GM13976 (cell line): ENCODE measurements around the gene FABP1.

Source experiments
- DNase-seq: peaks from one replicate; pipeline ENCODE4 v3.0.0; 2012; ENCODE audit warnings: low spot score
- CTCF ChIP-seq: IDR thresholded peaks from 2 replicates; pipeline ENCODE4 v1.5.1; 2012; ENCODE audit warnings: borderline replicate concordance, mild to moderate bottlenecking; ENCODE audit not compliant: insufficient read depth; ENCODE audit errors: extremely low read depth, missing control alignments, control extremely low read depth
- in situ Hi-C: fragments of 300-500 bp; cut with MboI; formaldehyde crosslinking; loops from one replicate; pipeline ENCODE4 v1.12.0; 2022; ENCODE audit warnings: low sequenced_read_pairs, mixed read lengths, inconsistent platforms; ENCODE audit not compliant: unreplicated experiment

FABP1 gene

GRCh38 chr2:88095022-88095421 is 32.8 kb downstream of the FABP1 start:
- DNase-seq = no peak
- in situ Hi-C loops = no loop called here
- no peak for TF ChIP-seq CTCF

GRCh38 chr2:88092773-88093172 is 35.1 kb downstream of the FABP1 start:
- DNase-seq = no peak
- in situ Hi-C loops = no loop called here
- TF ChIP-seq CTCF = no peak

DNA sequence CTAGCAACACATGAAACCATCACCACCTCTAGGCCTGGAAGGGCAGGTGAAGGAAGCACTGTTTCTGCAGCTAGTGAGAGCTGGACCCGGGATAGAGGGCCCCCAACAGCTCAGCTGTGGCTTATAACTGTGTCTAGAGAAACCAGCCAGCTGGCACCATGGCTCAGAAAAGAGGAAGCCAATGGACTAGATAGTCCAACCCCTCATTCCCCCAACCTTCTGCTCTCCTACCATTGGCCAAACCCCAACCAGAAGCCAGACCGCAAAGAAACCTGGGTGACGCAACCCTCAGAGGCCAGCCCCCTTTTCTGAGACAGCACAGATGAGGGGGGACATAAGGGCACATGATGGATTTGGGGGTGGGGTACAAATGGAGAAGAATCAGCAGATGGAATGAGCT is 35.9 kb downstream of the FABP1 start:
- no peak for TF ChIP-seq CTCF
- in situ Hi-C loops = no loop called here
- DNase-seq = no peak

DNA sequence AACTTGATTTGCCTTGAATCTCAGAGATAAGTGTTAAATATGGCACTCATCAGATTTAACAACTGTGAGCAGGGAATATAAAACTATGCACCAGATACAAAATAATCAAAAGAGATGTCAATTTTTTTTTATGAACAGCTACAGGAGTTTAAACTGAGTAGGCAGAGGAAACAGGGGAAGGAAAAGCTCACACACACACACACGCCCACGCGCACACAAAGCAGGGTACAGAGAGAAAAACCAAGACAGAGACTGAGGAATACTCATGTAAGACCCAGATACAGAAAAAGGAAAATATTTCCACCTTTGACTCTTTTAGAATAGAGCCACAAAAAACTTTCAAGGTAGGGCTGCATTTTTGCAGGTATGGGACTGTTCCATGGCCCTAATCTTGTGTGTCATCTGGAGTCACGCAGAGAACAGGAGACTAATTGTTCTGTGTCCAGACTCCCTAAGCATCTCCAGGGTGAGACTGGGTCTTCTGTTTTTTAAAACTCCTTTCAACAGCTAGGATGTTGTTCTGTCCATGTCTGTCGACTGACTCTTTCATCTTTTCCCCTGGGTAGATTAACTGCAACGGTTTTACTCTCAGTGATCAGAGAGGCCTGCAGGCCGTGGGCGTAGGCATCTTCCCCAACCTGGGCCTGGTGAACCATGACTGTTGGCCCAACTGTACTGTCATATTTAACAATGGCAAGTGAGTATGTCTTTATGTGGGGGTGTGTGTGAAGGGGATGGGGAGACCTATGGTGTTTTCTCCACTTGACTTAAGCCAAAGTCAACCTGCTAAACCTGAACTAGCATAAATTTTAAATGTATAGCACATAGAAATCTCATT is 37.2 kb downstream of the FABP1 start:
- in situ Hi-C loops = no loop called here
- no peak for TF ChIP-seq CTCF
- DNase-seq = no peak

DNA sequence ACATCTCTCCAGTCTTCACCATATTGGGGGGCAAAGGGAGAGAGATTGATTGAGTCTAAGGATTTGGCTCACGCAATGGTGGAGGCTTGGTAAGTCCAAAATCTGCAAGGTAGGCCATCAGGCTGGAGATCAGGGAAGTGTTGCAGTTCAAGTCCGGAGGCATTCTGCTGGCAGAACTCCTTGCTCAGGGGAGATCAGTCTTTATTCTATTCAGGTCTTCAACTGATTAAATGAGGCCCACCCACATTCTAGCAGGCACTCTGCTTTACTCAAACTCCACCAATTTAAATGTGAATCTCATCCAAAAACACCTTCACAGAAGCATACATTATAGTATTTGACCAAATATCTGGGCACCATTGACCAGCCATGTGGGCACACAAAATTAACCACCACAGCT is 38.9 kb downstream of the FABP1 start:
- in situ Hi-C loops = no loop called here
- TF ChIP-seq CTCF = no peak
- DNase-seq = no peak

- in situ Hi-C loops = no loop called here
- no peak for TF ChIP-seq CTCF
- DNase-seq = no peak
Observed at GRCh38 chr2:88087763-88088162, 40.1 kb downstream of the FABP1 start.
